ENCODE data around the gene CDH11.

Gene CDH11

DNA sequence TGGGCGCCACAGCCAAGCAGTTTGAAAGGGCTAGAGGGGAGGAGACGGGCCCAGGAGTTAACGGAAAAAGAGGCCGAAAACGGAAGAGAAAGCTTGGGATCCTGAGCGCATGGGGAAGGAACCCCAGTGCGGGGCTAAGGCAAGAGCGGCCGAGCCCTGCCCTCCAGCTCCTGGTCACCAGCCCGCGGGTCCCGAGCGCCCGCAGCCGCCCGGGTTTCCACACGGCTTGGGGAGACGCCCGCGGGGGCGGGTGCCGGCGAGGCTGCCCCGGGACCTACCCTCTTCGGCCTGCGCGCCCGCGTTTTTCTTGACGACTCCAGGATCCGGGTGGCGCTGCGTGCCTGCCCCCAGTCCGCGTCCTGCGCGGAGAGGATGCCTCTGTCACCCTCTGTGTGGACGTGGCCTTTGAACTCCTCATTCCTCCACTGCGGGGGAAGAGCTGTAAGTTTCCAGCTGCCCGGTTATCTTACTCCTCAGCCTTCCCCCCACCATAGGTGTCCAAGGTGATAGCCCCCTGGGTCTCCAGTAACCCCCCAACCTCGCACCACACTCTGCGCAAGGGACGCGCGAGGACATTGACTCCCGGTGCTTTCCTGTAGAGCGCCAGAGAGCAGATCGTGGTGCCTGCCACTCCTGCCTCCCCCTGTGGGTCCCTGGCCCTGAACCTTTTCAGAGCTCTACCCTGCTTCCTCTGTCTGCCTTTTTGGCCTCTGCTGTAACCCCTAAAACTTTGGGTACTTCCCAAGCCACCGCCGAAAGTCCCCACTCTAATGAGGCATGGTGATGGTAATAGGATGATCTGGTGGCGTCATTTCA is 1.7 kb upstream of the CDH11 start:
- in situ Hi-C loops (cut with MboI; ENCODE audit: low pct_unique_long_range_greater_than_20kb, low sequenced_read_pairs, unreplicated experiment), result loop anchor here (25.0 kb wide), 1 partner anchor 1761 kb away; no protein-coding TSS in a partner anchor
- TF ChIP-seq, protein P1, sequence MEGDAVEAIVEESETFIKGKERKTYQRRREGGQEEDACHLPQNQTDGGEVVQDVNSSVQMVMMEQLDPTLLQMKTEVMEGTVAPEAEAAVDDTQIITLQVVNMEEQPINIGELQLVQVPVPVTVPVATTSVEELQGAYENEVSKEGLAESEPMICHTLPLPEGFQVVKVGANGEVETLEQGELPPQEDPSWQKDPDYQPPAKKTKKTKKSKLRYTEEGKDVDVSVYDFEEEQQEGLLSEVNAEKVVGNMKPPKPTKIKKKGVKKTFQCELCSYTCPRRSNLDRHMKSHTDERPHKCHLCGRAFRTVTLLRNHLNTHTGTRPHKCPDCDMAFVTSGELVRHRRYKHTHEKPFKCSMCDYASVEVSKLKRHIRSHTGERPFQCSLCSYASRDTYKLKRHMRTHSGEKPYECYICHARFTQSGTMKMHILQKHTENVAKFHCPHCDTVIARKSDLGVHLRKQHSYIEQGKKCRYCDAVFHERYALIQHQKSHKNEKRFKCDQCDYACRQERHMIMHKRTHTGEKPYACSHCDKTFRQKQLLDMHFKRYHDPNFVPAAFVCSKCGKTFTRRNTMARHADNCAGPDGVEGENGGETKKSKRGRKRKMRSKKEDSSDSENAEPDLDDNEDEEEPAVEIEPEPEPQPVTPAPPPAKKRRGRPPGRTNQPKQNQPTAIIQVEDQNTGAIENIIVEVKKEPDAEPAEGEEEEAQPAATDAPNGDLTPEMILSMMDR (IDR thresholded peaks at IDR 0.05; ENCODE audit: extremely low read depth, insufficient read depth, missing control alignments), result no peak

DNA sequence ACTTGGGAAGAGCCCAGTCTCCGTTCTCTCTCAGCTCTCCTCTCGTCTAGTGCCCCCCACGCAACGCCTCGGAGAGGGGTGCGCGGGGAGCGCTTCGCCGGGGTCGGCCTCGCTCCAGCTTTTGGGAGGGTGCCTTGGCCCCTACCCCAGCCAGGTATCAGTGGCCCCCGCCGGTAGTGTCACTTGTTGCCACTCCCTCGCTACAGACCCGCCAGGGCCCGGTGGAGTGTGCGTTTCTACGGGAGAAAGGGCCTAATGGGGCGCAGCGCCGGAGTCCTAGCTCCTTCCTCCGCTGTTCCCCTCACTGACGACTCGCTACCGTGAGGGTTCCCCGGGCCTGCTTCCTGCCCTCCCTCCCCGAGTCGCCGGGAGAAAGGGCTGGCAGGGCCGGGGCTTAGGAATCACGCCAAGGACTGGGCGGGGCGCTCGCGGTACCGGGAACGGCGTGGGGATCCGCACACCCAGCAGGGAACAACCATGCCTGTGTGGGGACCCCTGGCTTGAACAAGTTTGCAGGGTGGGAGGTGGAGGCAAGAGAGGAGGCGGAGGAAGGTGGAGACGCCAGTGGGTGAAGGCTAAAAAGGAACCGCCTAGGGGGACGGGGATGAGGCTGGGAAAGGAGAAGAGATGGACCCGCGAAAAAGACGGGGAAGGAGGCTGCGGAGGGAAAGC is 997 bp upstream of the CDH11 start:
- TF ChIP-seq, protein P1 (IDR thresholded peaks at IDR 0.05; ENCODE audit: extremely low read depth, insufficient read depth, missing control alignments), result no peak
- in situ Hi-C loops (cut with MboI; ENCODE audit: low pct_unique_long_range_greater_than_20kb, low sequenced_read_pairs, unreplicated experiment), result loop anchor here (25.0 kb wide), 1 partner anchor 1761 kb away; no protein-coding TSS in a partner anchor
- DNase-seq (ENCODE audit: low spot score), result peak; percentile 9

More for the DNA sequence above, 1.7 kb upstream of the CDH11 start:
- DNase-seq (ENCODE audit: low spot score), result peak; percentile 16

DNA sequence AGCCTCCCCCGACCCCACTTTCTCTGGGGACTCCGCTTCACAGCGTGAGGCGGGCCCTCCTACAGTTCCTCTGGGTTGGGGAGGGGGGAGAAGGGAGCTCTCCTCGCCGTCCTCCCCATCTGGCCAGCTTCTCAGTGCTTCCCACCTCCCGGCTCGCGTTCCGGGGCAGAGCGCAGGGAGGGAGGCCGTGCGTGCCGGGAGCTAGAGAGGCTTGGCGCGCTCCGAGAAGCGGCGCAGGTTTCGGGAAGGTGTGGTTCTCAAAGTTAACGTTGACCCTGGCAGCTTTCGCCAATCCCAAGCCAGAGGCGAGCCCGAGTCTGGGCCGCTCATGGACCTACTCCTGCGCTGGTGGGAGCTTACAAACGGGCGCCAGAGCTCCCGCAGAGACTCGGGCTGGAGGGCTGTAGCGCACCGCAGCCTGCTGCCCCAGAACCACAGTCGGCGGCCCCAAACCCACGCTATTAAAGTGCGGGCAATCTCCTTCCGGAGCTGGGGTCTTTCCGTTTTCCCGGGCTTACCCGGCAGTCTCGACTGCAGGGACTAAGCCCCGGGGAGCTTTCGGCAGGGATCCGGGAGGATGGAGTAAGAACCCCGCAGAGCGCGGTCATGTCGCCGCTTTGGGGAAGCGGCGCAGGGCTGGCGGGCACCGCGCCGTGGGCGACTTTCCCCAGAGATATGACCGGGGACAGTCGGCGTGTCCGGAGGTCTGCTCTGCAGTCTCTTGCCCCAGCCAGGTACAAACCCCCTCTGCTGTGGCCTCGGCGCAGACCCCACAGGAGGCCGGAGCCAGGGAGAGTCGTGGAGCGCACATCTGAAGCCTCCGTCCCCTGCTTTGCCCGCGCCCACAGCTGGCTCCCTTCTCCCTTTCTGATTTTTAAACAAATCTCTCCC is 787 bp downstream of the CDH11 start:
- in situ Hi-C loops (cut with MboI; ENCODE audit: low pct_unique_long_range_greater_than_20kb, low sequenced_read_pairs, unreplicated experiment), result loop anchor here (25.0 kb wide), 1 partner anchor 1759 kb away; no protein-coding TSS in a partner anchor
- DNase-seq (ENCODE audit: low spot score), result peak; percentile 15
- TF ChIP-seq, protein P1 (IDR thresholded peaks at IDR 0.05; ENCODE audit: extremely low read depth, insufficient read depth, missing control alignments), result no peak

DNA sequence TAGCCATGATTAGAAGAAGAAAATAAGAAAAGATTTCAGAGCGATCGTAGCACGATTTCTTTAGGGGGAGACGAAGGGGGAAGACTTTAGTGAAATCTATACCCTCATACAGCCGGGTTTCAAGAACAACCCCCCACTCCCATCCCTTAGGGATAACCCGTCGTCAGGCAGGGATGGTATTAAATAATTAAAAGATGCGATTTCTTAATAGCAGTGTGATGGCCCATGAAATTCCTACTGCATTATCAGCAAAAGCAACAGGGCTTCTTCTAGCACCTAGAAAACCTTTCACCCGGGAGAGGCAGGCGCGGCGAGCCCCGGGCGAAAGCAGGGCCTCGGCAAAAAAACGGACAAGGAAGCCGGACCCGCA is 1.4 kb downstream of the CDH11 start:
- in situ Hi-C loops (cut with MboI; ENCODE audit: low pct_unique_long_range_greater_than_20kb, low sequenced_read_pairs, unreplicated experiment), result loop anchor here (25.0 kb wide), 1 partner anchor 1758 kb away; no protein-coding TSS in a partner anchor
- TF ChIP-seq, protein P1 (IDR thresholded peaks at IDR 0.05; ENCODE audit: extremely low read depth, insufficient read depth, missing control alignments), result no peak
- no peak for DNase-seq (ENCODE audit: low spot score)

DNA sequence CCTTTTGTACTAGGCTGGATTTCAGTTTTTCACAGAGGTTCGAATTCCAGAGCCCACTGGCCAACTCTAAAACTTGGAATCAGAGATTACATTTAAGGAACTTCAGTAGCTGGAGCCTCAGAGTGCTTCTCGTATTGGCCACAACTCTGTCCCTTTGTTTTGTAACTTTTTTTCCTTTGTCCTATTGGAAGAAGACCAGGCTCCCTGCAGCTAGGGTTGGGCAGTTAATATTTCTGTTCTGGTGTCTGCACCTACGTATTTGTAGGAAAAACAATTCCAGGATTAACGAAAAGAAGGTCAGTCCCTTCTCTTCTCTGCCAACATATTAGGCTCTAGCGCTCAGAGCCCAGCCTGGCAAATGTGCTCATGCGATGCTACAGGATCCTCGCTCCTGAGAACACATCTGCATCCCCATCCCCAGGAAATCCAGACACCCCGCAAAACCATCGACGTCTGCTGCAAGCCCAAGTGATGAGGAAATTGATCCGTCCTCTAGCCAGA is 1.9 kb downstream of the CDH11 start:
- in situ Hi-C loops (cut with MboI; ENCODE audit: low pct_unique_long_range_greater_than_20kb, low sequenced_read_pairs, unreplicated experiment), result loop anchor here (25.0 kb wide), 1 partner anchor 1758 kb away; no protein-coding TSS in a partner anchor
- no peak for DNase-seq (ENCODE audit: low spot score)
- TF ChIP-seq, protein P1 (IDR thresholded peaks at IDR 0.05; ENCODE audit: extremely low read depth, insufficient read depth, missing control alignments), result no peak

DNA sequence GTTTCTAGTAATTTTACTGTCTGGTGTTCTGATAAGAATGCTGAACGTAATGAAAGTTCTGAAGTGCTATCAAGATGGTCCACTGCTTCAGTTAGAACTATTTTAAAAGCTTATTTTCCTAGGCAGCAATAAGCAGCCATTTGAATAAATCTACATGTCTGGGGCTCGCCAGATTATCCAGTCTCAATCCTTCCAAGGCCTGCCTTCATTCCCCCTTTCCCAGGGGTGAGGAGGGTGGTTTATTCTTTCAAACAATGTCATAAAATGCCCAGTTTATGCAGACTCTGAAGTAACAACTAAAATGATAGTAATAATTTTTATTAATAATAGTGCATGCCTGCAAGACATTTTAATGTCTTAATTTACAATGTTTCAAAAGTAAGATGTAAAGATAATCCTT is 2.4 kb downstream of the CDH11 start:
- DNase-seq (ENCODE audit: low spot score), result no peak
- TF ChIP-seq, protein P1 (IDR thresholded peaks at IDR 0.05; ENCODE audit: extremely low read depth, insufficient read depth, missing control alignments), result no peak
- in situ Hi-C loops (cut with MboI; ENCODE audit: low pct_unique_long_range_greater_than_20kb, low sequenced_read_pairs, unreplicated experiment), result loop anchor here (25.0 kb wide), 1 partner anchor 1757 kb away; no protein-coding TSS in a partner anchor

Data from GM13977 (cell line).